ENCODE data around the gene FAM90A1. TPM values are rescaled to one million over a fixed set of nuclear protein-coding genes. Genes with fewer than 3 reads are reported as not detected.
A peak's percentile ranks its signal among the peaks of the same experiment; 100 is the strongest.
"Not testable (repeated sequence)": the region's sequence is repeated elsewhere in the genome, so short reads cannot be mapped to it uniquely, and the experiment has no call there.

Gene FAM90A1
- total RNA-seq, 2 experiments from 2014 or later, result 0.30 to 0.47 TPM

GRCh38 chr12:8179989-8180585, 47.3 kb downstream of the FAM90A1 start:
- H3K9me3 ChIP-seq (ENCODE audit: control insufficient read depth in 1 of 2, insufficient read depth in 1 of 2, low read length in 2 of 2); H3K9me3 Mint-ChIP-seq; POLR2A ChIA-PET; H3K27me3 Mint-ChIP-seq; H3K36me3 ChIP-seq (ENCODE audit: insufficient read depth, low read length); CTCF ChIA-PET; H3K36me3 Mint-ChIP-seq (ENCODE audit: low read depth); H3K27me3 ChIP-seq (ENCODE audit: control insufficient read depth in 1 of 2, insufficient read depth in 2 of 2, low read length in 2 of 2); H3K4me1 ChIP-seq (ENCODE audit: insufficient read depth, low read length): not testable (repeated sequence)
- H3K4me1 Mint-ChIP-seq (ENCODE audit: low read depth), result peaks cover 21% of the 10 kb centered on the region
- intact Hi-C loops (cut with DNase I, micrococcal nuclease), result loop anchor here (2.0 to 5.0 kb wide), 3 partner anchors 52 to 73 kb away; no protein-coding TSS in a partner anchor
- DNase-seq (peak; percentile 41 to 82 (median 68)), ATAC-seq (ENCODE audit: poor library complexity) (peak; percentile 90)
- peak overlapping the region; percentile 75 for H3K27ac Mint-ChIP-seq
- H3K4me3 ChIP-seq (ENCODE audit: low read length), result peak overlapping the region; percentile 61
- TF ChIP-seq, protein P1, sequence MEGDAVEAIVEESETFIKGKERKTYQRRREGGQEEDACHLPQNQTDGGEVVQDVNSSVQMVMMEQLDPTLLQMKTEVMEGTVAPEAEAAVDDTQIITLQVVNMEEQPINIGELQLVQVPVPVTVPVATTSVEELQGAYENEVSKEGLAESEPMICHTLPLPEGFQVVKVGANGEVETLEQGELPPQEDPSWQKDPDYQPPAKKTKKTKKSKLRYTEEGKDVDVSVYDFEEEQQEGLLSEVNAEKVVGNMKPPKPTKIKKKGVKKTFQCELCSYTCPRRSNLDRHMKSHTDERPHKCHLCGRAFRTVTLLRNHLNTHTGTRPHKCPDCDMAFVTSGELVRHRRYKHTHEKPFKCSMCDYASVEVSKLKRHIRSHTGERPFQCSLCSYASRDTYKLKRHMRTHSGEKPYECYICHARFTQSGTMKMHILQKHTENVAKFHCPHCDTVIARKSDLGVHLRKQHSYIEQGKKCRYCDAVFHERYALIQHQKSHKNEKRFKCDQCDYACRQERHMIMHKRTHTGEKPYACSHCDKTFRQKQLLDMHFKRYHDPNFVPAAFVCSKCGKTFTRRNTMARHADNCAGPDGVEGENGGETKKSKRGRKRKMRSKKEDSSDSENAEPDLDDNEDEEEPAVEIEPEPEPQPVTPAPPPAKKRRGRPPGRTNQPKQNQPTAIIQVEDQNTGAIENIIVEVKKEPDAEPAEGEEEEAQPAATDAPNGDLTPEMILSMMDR (IDR thresholded peaks at IDR 0.05), result peak; percentile 68
- H3K27ac ChIP-seq (ENCODE audit: low read depth in 1 of 2, low read length in 2 of 2), result peak overlapping the region in 1 of 2 donors; percentile 60
- H3K4me3 Mint-ChIP-seq, result peak overlapping the region; percentile 88

GRCh38 chr12:8172911-8173310, 54.5 kb downstream of the FAM90A1 start:
- H3K27me3 ChIP-seq (ENCODE audit: control insufficient read depth in 1 of 2, insufficient read depth in 2 of 2, low read length in 2 of 2); H3K9me3 Mint-ChIP-seq; H3K36me3 Mint-ChIP-seq (ENCODE audit: low read depth); H3K4me1 ChIP-seq (ENCODE audit: insufficient read depth, low read length); H3K9me3 ChIP-seq (ENCODE audit: control insufficient read depth in 1 of 2, insufficient read depth in 1 of 2, low read length in 2 of 2); intact Hi-C loops (cut with DNase I, micrococcal nuclease); H3K36me3 ChIP-seq (ENCODE audit: insufficient read depth, low read length); H3K27ac ChIP-seq (ENCODE audit: low read depth in 1 of 2, low read length in 2 of 2); H3K27me3 Mint-ChIP-seq; H3K4me3 ChIP-seq (ENCODE audit: low read length); DNase-seq; ATAC-seq (ENCODE audit: poor library complexity); H3K4me3 Mint-ChIP-seq; H3K4me1 Mint-ChIP-seq (ENCODE audit: low read depth); H3K27ac Mint-ChIP-seq; POLR2A ChIA-PET; CTCF ChIA-PET: not testable (repeated sequence)

Other genes with a start within 250 kb of the FAM90A1 start
- 10 to 100 TPM; 36.3 to 38.5 TPM for gene FOXJ2, start 194.9 kb downstream of the FAM90A1 start, total RNA-seq
- gene C3AR1, start 161.3 kb downstream of the FAM90A1 start, total RNA-seq, result 1 to 10 TPM; 1.4 TPM
- gene NECAP1, start 145.3 kb downstream of the FAM90A1 start, total RNA-seq, result 100 to 1,000 TPM; 119 to 121 TPM
- gene CLEC4A, start 104.0 kb downstream of the FAM90A1 start, total RNA-seq, result 1 to 10 TPM in 1 of 2 experiments, under 1 TPM in 1; 0.39 to 1.0 TPM
- gene ZNF705A, start 70.6 kb downstream of the FAM90A1 start, total RNA-seq, result under 1 TPM in 1 of 2 experiments, not detected in 1; 0.08 TPM
- gene CLEC6A, start 228.3 kb upstream of the FAM90A1 start, total RNA-seq, result not detected